Caki2 (cell line): ENCODE results near the gene PHLPP1. TPM values are rescaled to one million over a fixed set of nuclear protein-coding genes. Genes with fewer than 3 reads are reported as not detected.

ENCODE experiments used
- DNase-seq: peaks from one replicate; pipeline ENCODE4 v3.0.0-alpha.2; 2015; ENCODE audit warnings: low read depth
- in situ Hi-C: cut with HindIII; loops from 2 replicates; pipeline ENCODE4 v1.10.0; 2016; ENCODE audit warnings: low sequenced_read_pairs, low pct_unique_long_range_greater_than_20kb, mixed read lengths
- total RNA-seq: library from RNA; depleted of rRNA; stranded (reverse); fragments of >200 nt; shearing (Covaris generic); gene quantifications from 2 replicates; pipeline ENCODE4 v1.2.3, GENCODE V29; 2014; ENCODE audit warnings: low replicate concordance

PHLPP1 gene
- total RNA-seq, 1 experiment from 2014 or later: 13.2 TPM

DNA sequence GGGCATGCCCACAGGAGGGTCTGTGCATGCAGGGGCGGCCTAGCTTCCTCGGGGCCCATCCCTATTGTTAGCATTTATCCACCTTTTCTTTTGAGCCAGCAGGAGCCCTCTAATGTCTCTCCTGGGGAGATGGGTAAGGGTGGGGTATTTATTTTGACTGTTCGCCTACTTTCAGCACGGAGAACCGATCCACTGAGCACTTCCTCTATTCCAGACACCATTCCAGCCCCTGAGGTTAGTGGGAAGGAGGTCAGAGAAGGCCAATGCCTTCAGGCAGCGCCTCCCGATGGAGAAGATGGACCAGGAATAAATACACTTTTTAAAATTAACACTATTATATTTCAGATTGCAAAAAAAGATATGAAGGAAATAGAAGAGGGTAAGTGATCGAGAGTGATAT is 276.0 kb downstream of the PHLPP1 start:
- no peak for DNase-seq
- in situ Hi-C loops: no loop called here

DNA sequence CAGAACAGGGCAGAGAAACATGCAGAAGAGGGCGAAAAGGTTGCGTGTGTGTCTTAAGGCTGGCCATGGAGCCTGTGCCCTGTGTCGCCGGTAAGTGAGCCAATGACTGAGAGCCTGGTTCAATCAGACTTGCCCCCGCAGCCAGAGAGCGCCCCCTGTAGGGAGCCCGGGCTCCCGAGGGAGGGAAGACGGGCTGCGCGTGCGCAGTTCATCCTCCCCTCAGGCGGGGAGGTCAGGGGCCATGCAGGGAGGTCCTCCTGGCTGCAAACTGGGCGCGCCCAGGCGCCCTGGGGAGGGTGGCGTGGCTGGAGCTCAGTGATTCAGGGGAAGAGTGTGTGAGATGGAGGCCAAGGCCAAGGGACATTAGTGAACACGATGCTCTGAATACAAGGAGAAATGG is 276.6 kb downstream of the PHLPP1 start:
- no peak for DNase-seq
- in situ Hi-C loops: no loop called here

DNA sequence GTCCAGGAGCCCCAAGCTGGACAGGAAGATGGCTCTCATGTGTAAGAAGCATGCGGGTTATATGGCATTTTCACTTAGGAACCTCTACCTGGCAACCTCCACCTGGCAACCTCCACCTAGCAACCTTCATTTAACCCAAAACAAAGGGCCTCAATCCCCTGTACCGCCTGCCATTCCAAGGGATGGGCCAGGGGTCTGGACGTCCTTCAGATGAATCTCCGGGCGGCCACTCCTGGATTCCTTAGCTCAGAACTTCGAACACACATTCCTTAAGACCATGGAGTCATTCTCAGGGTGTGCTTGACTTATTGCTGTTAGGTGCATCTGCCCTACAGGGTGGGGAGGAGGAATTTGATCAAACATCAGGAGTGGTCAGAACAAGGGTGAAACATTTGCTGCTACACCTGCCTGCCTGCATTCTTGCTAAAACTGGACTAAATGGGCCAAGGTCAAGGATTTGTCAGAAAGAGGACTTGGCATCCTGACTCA is 277.6 kb downstream of the PHLPP1 start:
- DNase-seq: no peak
- in situ Hi-C loops: no loop called here

DNA sequence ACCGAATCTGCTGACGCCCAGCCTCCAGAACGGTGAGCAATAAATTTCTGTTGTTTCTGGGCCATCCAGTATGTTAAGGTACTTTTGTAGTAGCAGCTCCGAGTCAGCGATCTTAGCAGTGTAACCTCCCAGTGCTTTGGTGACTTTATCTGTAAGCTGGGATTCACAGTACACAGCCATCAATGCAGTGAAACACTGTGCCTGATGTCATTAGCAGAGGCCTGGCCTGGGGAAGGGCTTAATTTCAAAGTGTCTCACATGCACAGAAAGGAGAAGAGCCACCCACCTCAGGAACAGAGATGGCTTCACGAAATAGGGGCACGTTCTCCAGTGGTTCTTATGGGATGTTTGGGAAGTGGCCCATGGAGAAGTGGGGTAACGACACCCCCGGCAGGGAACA is 281.2 kb downstream of the PHLPP1 start:
- in situ Hi-C loops: no loop called here
- no peak for DNase-seq

DNA sequence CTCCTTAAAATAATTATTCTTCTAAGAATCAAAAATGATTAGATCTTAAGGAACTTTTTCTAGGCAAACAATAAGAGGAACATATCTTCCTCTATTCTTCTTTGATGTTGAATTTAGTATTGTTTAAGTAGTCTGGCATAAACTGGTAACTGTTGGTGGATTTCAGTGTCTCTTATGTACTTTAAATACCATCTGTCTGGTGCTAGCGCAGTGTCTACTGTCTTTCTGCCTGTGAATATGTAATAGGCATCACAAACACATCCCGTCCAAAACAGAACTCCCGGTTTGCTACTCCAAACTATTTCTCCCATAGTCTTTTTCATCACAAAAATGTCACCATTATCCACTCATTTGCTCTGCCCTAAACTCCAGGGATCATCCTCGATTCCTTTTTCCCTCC is 281.7 kb downstream of the PHLPP1 start:
- DNase-seq: no peak
- in situ Hi-C loops: no loop called here

DNA sequence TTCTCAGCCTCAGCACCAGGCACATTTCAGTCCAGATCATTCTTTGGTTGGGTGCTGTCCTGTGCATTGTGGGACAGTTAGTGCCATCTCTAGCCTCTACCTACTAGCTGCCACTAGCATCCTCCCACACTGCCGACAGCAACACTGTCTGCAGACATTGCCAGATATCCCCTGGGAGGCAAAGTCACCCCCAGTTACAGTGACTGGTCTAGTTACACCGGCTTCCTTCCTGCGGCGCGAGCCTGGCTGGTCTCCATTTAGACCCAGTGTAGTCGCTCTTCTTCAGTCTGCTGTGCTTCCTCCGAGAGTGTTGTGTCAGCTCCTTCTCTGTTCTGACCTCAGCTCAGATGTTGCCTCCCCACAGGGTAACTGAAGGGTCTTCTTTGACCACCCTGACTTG is 283.1 kb downstream of the PHLPP1 start:
- in situ Hi-C loops: no loop called here

DNA sequence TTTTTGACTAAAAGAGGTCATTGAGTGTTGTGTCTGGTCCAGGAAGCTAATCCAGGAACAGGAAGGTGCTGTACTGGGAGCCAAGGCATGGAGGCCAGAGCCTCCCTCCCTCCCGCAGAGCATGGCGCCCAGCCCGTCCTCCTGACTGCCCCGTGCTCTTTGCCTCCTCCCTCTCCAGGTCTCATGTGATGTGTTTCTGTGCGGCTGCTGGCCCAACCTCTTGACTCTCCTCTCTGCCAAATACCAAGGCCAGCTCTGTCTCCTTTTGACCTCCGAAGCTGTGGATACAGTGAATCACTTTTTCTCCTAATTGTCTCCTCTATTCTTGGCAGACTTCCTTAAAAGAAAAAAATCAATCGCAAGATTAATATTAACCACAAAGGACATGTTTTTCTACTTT is 284.1 kb downstream of the PHLPP1 start:
- peak; percentile 12 for DNase-seq
- in situ Hi-C loops: no loop called here

More for the DNA sequence above, 283.1 kb downstream of the PHLPP1 start:
- DNase-seq: no peak

DNA sequence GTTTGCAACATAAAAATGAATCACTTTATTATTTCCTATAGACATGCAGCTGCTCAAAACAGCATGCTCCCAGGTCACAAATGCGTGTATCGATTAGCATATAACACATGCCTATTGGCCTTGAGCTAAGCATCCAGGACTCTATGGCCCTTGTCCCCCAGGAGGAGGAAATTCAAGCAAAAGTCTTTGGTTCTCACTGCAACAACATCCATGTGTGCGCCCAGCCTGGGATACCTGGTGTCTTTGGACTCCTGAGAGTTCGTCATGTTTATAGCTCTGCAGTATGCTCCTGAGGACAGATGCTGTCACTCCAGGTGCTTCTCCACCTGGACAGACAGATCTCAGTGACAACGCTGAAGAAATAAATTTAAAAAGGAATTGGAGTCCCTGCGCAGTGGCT is 284.6 kb downstream of the PHLPP1 start:
- no peak for DNase-seq
- in situ Hi-C loops: no loop called here

DNA sequence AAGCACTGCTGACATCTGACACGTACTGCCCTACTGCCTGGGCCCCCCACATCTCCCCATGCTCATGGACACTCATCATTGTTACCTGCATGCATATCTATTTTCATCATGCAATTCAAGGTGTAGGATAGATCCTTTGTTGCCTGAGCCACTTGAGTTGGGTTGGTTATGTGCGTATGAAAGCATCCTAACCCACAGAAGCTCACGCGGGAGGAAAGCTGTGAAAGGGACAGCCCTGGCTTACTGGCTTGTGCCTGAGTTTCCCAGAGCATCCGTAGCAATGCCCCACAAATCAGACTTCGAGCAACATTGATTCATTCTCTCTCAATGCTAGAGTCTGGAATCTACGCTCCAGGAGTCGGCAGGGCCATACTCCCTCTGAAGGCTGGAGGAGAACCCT is 285.5 kb downstream of the PHLPP1 start:
- in situ Hi-C loops: no loop called here
- DNase-seq: no peak

DNA sequence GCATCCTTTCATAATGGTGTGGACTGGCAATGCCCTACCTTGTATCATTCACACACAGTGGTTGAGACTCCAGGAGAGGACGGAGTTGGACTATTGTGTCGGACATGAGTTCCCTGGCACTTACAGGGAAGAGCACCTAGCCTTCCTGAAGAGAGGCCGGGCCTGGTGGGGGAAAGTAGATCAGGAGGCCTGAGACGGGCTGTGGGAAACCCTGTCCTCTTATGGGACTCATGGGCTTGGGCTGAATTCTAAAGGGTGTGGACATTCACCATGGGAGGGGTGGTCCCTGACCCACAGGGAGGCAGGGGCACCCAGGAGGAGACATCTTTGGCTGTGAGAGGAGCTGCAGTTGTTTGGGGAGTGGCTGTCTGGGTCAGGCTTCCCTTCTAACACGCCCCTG is 286.5 kb downstream of the PHLPP1 start:
- no peak for DNase-seq
- in situ Hi-C loops: no loop called here

DNA sequence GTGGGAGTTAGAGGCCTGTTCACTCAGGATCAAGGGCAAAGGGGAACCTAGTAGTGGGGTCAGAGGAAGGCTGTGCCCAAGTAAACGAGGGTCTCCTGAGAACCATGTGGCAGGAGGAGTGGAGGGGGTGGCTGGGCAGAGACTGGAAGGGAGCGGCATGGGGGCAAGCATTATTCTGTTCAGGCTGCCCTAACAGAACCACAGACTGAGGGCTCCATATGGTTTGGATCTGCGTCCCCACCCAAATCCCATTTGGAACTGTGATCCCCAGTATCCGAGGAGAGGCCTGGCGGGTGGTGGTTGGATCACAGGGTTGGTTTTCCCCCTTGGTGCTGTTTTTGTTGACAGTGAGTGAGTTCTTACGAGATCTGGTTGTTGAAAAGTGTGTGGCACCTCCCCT is 287.0 kb downstream of the PHLPP1 start:
- in situ Hi-C loops: no loop called here
- DNase-seq: no peak

DNA sequence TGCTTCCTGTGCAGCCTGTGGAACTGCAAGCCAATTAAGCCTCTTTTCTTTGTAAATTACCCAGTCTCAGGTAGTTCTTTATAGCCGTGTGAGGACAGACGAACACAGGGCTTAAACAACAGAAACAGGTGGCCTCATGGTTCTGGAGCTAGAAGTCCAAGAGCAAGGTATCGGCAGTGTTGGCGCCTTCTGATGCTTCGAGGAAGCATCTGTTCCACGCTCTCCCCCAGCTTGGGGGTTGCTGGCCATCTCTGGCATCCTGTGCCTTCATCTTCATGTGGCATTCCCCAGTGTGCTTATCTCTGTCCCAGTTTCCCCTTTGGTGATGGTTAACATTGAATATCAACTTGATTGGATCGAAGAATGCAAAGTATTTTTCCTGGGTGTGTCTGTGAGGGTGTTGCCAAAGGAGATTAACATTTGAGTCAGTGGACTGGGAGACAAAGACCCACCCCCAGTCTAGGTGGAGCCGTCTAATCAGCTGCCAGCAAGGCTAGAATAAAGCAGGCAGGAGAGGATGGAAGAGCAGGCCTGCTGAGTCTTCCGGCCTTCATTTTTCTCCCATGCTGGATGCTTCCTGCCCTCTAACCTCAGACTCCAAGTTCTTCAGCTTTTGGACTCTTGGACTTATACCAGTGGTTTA is 287.6 kb downstream of the PHLPP1 start:
- in situ Hi-C loops: no loop called here
- DNase-seq: no peak

DNA sequence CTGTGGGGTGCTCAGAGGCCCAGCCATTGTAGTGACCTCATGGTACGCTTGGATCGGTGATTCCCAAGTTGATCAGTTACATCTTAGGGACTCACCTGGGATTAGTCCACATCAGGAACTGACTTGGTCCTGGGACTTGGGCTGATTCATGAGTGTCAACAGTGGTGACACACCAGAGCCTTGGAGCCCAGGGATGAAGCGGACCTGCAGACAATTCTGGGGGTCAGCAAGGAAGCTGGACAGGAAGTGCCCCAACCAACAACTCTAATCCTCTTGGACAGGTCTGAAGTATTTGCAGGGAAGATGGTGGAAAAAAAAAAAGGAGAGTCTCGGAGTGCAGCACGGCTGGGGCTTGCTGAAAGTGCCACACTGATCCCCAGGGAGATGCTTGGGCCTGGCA is 288.6 kb downstream of the PHLPP1 start:
- in situ Hi-C loops: no loop called here
- DNase-seq: no peak

DNA sequence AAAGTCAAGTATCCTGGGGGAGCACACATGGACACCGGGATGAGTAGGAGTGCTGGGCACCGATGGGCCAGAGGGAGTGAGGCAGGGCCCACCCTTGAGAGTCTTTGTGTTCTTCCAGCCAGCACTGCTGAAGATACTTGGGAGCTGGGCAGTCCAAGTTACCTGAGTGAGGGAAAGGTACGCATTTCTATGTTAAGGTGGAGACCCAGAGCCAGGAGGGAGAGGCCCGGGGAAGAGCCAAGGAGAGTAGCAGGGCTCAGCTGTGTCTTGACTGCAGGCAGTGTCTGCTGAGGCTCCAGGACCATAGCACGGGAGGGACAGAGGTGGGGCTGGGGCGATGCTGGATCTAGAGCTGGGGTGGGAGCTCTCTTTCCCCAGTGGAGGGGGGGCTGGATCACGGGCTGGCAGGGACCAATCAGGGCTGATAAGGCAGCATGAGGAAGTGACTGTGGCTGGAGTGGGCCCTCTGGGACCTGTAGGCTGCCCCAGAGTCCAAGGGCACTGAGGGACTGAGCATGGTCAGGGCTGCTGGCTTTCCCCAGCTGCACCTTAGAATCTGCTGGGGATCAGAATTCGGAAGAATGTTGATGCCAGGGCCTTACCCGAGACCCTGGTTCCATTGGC is 289.2 kb downstream of the PHLPP1 start:
- no peak for DNase-seq
- in situ Hi-C loops: no loop called here

DNA sequence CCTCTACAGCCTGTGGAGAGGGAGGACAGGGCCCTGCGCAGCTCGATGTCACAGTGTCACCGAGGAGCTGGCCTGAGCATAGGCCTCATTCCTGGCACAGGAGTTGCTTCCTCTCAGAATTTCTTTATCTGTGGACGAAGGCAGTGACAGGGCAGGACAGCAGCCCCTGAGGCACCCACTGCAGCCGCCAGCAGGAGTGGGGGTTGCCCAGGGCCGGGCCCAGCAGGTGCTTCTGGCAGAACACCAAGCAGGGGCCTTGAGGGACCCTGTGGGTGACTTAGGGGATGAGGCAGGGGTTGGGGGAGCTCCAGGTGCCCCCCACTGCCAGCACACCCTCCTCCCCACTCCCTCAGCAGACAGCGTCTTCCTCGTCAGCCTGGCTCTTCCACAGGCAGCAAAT is 290.0 kb downstream of the PHLPP1 start:
- no peak for DNase-seq
- in situ Hi-C loops: no loop called here

DNA sequence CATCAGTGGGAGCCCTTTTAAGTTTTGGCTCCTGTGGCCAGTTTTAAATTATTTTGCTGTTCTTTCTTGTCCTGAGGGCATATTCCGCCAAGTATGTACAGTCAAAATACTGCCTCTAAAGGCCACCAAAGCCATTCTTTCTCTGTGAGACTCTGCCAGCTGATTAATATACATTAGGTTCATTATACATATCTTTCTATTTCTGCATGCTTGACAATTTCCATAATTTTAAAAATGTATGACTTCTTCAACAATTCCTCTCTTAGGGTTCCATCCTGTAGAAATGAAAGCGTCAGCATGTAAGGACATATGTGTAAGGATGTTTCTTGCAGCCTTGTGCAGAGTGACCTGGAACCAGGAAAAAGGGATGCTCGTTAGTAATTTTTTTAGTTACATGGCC is 291.9 kb downstream of the PHLPP1 start:
- in situ Hi-C loops: no loop called here

DNA sequence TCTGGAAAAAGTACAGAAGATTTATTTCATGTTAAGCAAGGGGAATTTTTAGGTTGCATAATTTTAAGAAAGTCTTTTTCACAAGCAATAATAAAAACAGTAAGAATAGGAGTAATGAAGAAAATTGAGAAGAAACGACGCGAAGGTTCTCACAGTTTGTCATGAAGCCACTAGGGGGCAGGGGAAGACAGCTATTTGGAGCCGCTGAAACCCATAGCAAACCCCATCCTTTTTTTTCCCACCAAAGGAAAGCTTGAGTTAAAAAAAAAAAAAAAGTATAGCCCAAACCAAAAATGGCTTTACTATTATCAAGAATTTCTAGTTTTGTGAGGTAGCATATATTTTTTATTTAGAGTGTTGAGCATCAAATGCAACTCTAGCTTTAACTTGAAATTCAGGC is 300.9 kb downstream of the PHLPP1 start:
- in situ Hi-C loops: no loop called here
- DNase-seq: peak; percentile 20

More for the DNA sequence above, 291.9 kb downstream of the PHLPP1 start:
- DNase-seq: no peak

DNA sequence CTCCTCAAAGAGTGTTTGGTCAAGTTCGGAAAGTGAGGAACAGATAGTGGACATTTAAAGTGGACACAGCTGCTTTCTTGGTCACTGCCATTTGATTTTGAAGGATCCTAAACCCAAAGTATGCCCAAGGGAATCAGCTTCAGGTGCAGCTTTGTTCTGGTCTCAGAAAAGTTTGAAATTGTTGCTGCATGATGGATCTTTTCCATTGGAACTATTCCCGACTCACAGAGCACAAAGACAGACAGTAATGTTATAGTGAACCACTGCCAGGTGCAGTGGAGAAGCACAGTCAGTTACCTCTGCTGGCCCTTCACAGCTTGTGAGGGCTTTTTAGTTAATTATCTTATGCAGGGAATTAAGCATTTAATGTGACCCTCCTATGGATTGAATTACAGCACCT is 301.7 kb downstream of the PHLPP1 start:
- in situ Hi-C loops: no loop called here
- DNase-seq: no peak

DNA sequence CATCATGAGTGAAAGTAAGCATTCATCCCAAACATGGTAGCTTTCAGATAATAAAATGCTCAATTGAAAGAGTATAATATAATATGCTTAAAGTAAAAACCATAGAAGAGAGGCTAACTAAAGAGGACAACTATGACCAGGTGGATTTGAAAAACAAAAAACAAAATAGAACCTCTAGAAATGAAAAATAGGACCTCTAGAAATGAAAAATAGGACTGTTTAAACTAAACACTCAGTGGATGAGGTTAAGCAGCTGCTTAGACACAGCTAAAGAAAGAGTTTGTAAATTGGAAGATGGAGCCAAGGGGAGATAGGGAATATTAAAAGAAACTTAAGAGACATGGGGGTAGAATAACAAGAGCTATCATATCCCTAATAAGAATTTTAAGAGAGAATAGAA is 302.6 kb downstream of the PHLPP1 start:
- DNase-seq: no peak
- in situ Hi-C loops: no loop called here

DNA sequence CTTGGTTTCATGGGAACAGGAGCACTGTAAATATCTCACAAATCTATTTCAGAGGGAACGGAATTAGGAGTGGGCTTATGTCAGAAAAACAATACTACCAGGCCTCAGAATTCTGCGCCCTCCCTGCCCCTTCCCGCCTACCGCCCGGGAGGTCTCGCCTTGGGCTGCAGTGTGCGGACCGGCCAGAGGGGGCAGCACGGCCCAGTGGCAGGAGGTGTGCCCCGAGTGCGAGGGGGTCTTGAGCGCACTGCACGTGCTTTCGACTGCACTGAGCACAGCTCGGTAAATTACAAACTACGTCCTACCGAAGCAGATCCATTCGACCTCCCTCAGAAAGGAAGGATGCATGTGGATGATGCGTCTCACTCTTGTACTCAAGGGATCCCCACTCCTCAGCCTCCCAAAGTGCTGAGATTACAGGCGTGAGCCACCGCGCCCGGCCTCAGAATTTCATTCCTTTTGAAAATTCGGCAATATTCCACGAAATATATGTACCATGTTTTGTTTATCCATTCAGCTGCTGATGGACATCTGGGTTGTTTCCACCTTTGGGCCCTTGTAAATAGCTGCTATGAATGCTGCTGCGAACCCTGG is 307.2 kb downstream of the PHLPP1 start:
- in situ Hi-C loops: no loop called here
- DNase-seq: no peak
